Left renal cortex interstitium (tissue), 4 donors: ENCODE measurements around the gene GATA2. TPM values are rescaled to one million over a fixed set of nuclear protein-coding genes. Genes with fewer than 3 reads are reported as not detected.

Experiments
- DNase-seq, 4 donors: peaks; one replicate each; pipeline ENCODE4 v3.0.0-alpha.2; 2013; ENCODE audit warnings: low read depth in 4 of 4, low spot score in 2 of 4, missing footprints in 1 of 4
- polyA plus RNA-seq, 4 donors: library from polyadenylated mRNA; unstranded; fragments of 120-200 nt; gene quantifications; one replicate each; pipeline ENCODE4 v1.2.1, GENCODE V29; 2013; ENCODE audit not compliant: insufficient read length in 4 of 4

GATA2 gene
- polyA plus RNA-seq, 4 donors, result 40.5 to 58.2 (median 46.3) TPM

DNA sequence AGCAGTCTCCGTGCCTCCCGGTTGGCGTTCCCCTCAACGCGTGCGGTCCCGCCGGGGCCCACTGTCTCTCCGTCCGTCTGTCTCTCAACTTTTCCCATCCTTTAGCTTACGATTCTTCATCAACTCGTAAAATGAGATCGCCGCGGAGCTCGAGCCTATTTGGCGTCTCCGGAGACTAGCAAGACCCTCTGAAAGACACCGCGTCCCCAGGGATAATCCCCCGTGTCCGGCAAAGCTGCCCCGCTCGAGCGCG lies 3.4 kb downstream of the GATA2 start:
- no peak for DNase-seq

DNA sequence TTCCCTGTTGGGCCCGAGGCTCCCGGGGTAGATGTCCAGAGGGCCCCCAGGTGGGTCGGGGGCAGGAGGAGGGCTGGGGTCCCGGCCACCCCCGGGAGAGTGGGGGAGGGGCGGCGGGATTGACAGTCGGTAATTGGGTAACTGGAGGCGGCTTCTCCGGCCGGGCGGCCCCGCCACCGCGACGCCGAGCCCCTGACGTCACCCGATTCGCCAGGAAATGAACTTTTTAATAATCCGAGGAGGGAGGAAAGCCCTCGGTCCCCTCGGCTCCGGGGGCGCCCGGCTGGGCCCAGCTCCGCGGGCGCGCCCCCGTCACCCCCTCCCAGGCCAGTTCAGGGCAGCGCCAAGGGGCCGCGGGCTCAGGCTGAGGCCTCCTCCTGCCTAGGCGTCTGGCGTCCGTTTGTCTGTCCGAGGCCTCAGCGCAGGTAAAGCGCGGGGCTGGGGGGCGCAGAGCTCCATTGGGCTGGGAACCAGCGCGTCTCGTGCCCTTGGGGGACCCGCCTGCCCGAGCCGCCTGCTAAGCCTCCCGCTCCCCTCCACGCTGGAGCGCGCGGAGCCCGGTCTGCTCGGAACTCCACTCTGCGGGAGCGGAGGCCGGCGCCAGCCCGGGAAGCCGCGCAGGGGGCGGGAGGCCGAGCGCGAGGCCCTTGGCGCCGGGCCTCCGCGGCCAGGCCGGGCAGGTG lies 3.9 kb downstream of the GATA2 start:
- no peak for DNase-seq

DNA sequence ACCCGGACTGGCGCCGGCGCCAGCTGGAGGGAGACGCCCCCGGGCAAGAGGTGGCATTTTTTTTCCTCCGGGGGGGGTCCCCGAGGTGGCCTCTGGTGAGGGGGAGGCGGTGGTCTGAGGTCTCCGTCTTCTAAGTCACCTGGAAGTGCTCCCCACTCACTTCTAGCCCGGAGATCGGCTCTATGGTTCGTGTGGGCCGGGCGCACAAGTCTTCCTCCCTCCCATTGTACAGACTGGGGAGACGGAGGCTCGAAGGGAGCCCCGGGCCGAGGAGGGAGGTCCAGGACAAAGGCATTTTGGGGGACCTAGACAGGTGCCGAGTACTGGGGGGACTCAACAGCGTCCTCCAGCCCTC lies 4.4 kb downstream of the GATA2 start:
- no peak for DNase-seq

DNA sequence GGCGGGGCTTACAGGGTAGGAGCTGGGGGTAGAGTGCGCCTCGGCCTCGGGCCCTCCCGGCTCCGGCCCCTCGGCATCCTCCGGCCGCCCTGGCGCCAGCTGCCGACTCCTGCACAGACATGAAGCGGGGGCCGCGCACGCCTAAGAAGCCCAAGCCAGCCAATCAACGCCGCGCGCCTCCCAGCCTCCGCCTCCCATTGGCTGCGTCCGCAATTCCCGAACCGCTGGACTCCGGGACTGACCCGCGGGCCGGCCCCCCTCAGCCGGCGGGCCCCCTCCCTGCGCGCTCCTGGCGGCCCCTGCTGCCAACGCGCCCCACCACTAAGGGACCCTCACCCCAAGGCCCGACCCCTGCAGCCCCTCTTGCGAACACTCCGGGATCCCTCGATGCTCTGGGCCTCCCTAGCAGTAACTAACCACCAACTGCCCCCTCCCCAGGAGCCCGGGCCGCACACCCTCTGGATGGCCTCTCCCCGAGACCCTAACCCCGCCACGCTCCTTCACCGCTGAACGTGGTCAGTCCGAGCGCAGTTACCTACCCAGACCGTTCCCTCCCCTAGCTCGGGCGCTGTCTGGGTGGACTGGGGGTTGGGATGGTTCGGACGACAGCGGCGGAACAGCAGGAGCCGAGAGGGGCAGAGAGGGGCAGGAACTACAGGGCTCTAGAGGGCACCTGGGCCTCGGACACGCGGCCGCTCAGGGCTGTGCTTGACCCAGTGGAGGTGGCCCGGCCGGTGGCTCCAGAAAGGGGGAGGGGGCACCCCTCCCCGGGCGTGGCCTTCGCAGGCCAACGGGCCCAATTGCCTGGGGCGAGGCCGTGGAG lies 5.0 kb downstream of the GATA2 start:
- peak in 1 of 4 donors; percentile 80 for DNase-seq

DNA sequence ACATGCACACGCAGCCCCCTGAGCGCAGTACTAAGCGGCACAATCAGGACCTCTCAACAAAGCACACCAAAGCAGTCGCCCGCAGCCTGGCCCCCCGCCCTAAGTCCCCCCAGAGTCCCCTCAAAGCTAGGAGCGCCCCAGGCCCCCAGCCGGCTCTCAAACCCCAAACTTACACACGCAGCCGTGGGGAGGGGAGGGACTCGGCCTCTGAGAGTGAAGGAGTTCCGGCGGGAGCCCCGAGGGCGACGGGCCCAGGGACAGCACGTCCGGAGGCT lies 5.5 kb downstream of the GATA2 start:
- no peak for DNase-seq

DNA sequence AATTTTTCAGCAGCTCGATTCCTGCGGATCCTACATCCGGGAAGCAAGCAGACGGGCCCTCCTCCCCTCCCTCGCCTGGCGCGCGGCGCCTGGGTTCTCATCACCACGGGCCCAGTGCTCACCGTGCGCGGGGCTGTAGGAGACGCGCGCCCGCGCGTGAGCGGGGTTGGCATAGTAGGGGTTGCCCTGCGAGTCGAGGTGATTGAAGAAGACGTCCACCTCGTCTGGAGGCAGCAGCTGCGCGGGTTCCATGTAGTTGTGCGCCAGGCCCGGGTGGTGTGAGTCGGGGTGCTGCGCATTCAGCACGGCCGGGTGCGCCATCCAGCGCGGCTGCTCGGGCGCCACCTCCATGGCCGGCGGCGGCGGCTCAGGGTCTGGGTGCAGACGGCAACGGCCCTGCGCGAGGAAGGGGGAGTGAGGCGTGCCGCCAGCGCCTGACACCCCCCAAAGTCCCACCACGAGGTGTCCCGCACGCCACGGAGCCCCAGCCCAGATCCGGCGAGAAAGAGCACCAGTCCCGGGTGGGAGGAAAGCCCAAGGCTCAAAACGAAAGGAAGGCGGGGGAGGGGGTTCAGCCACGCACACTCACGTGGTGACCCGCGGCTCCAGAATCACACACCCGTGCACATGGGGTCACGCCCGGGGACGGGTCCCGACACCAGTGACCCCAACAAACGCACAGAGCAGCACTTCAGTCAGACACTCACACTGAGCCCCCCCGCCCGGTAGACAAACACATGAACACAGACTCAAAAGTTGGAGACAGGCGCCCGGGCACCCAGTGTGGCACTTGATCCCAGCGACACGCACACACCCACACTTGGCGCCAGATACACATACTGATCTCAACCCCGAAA lies 6.1 kb downstream of the GATA2 start:
- no peak for DNase-seq

DNA sequence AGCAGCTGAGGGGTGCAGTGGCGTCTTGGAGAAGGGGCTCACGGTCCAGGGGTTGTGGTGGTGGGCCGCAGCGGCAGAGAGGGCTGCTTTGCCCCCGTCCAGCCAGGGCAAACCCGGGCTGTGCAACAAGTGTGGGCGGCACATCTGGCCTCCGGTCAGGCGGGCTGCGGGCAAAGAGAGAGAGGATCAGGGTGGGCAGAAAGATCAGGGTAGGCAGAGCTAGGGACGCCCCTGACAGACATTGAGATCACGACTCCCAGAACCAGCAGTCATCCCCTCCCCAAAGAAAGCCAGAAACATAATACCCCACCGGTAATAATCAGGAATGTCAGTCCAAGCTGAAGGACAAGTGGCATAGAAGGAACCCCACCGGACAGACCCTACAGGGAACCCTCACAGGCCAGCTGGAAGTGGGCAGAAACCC lies 6.8 kb downstream of the GATA2 start:
- no peak for DNase-seq

DNA sequence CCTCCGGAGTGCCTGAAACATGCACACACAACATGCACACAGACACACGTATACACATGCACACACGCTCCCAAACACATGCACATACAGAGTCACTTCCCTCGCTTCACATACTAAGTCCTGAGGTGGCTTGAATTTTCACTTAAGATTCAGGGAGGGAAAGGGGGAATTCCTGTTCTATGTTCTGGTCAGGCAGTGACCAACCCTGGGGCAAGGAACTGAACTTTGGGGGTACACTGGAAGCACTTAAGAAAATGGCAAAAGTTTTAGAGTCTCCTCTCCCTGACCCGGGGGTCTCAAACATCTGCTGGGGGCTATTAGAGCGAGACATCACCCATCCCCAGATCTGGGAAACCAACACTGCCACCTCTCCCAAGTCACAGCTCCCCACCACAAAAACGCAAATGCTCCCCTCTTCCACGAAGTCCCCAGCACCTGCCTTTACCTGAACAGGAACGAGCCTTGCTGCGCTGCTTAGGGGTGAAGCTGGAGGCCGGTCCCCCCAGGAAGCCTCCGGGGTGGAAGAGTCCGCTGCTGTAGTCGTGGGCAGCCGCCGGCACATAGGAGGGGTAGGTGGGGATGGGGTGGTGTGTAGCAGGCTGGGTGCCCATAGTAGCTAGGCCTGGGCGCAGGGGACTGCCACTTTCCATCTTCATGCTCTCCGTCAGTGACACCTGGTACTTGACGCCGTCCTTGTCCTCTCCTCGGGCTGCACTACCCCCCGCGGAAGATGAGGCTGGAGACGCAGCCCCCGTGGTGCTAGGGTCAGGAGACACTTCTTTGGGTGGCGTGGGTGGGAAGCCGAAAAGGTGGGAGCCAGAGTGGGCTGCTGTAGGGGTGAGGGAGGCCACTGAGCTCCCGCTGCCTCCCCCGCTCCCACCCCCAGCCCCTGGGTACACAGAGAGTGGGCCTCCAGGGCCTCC lies 7.5 kb downstream of the GATA2 start:
- DNase-seq, result no peak

DNA sequence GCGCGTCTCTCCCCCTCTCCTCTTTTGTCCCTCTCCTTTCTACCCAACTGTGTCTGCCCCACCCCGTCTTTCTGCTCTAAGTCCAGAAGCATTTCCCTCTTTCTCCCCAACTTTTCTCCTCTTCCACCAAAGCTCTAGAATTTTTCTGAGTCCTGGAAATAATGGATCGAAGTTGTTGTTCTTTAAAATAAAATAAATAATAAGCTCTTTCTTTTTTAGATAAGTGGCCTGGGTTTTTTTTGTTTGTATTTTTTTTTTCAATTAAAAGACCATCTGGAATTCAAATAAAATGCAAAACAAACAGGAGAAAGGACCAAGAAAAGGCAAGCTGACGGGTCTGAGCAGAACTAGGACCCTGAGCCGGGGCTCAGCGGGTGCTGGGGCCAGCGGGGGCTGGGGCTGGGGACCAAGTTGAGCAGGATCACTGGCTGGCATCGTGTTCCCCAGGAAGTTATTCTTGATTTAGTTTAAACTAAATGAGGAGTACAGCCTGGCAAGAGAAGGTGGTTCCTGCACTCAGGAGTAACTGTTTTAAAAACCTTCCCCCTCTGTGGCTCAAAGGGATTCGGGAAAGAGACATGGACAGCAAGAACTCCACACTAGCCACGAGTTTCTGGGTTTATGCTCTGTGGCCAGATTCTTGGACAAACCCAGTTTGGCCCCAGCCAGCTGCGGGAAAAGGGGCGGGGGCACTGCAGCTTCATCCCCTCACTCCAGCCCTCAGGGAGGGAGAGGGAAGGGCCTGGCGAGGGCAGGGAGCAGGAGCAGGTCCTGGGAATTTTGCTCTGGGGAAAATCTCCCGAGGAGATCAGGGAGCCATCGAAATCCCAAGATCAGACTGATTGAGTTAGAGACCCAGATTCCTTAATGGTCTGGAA lies 8.4 kb downstream of the GATA2 start:
- no peak for DNase-seq

DNA sequence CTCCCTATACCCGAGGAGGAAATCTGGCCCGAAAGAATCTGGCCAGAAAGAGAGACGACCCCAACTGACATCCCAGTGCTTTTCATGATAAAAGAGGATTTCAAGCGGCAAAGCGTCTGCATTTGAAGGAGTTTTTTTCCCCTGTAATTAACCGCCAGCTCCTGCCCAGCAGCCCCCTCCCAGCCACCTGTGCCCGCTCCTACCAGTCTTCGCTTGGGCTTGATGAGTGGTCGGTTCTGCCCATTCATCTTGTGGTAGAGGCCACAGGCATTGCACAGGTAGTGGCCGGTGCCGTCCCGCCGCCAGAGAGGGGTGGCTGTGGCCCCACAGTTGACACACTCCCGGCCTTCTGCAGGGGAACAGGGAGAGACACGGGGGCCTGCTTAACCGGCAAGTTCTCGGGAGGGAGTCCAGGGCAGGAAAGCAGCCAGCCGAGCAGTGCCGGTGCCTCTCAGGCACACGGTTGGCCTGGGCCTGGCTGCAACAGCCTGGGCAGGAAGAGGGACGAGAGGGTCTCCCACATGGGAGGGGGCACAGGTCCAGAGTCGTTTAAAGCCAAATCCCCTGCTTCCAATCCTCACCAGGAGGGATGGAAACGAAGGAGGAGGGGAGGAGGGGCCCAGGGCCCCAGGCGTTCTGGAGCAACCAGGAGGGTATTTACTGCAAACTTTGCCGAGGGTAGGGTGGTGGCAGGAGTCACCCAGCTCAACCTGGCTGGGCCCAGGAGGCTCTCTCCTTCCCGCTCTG lies 9.2 kb downstream of the GATA2 start:
- no peak for DNase-seq

DNA sequence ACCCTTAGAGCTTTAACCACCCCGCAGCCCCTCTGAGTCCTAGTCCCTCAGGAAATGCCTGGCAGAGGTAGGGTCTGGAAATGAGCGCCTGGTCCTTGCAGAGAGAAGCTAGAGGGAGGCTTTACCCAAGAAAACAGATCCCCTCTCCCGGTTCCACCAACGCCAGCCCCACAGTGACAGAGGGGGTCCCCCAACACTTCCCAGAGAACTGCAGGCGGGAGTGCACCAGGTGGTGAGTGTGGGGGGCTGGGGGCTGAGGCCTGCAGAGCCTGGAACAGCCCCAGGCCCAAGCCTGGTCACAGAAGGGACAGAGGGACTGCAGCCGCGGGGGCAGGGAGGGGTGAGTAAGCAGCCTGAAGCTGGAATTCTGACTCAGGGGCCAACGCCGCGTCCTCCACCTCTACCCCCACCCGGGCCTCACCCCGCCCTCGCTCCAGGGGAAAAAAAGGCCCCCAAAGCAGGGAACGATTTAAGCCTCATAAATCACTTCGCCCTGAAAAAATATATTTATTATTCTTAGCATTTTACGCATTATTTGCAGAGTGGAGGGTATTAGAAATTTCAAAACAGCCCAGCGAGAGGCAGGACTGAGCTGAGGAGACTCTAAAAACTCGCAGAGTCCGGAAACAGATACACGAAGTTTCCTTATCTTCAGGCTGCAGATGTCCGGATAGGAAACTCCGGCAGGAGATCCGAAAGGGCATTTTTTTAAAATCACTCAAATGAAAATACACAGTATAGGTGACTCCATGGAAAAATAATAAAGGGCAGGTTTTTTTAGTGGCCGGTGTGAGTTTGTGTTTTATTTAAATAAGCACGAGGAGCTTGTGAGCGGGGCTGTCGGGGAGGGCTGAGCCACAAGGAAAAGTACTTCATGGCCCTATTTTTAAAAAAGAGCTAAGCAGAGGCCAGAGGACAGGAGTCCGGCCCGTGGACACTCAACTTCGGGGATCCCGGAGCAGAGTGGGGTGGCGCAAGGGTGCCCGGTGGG lies 10.0 kb downstream of the GATA2 start:
- DNase-seq, result no peak

DNA sequence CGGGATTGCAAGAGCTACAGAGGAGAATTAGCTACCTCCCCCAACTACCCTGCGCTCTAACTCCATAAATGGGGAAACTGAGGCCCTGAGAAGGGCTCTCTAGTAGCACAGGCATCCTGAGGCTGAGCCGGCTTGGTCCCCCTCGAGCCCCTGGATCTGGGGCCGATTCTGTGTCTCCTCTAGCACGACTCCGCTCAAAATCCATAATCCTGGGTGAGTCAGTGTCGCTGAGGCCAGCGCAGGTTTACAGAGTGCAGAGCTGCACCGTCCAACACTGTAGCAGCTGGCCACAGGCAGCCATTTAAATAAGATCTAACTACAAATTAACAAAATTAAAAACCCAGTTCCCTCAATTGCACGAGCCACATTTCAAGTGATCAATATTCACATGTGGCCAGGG lies 10.8 kb downstream of the GATA2 start:
- no peak for DNase-seq

DNA sequence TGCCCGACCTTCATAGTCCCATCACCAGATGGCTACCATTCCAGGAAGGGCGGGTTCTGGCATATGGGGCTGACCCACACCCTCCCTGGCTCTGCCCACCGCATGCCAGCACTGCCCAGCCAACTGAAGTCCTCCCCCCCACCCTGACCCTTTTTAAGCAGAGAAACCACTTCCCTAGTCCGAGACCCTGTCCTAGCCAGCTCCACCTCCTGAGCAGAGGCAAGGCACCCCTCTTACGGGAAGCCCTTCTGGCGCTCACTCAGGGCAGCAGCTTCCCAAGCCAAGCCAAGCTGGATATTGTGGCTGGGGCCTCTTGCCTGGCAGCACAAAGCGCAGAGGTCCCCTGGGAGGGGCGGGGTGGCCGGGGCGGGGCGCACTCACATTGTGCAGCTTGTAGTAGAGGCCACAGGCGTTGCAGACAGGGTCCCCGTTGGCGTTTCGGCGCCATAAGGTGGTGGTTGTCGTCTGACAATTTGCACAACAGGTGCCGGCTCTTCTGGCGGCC lies 11.5 kb downstream of the GATA2 start:
- DNase-seq, result no peak

DNA sequence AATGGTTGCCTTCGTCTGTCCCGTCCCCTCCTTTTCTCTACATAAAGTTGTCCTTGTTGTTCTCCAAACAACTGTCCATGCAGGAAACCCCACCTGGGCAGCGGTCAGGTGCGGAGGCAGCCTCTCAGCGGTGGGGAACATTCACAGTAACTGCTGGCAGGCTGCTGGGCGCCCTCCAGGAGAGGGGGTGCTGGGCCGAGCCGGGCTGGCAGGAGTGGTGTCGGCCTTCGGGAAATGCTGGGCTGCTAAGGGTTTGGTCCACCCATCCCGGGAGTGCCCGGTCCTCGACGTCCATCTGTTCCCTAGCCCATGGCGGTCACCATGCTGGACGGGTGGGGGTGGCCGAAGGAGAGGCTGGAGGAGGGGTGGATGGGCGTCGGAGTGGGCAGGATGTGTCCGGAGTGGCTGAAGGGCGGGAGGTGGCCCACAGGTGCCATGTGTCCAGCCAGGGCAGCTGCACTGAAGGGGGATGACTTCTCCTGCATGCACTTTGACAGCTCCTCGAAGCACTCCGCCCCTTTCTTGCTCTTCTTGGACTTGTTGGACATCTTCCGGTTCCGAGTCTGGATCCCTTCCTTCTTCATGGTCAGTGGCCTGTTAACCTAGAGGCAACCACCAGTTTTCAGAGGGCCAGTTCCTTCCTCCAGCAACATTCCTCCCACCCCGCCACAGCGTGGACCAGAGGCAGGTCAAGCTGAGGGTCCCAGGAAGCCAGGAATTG lies 12.1 kb downstream of the GATA2 start:
- no peak for DNase-seq

DNA sequence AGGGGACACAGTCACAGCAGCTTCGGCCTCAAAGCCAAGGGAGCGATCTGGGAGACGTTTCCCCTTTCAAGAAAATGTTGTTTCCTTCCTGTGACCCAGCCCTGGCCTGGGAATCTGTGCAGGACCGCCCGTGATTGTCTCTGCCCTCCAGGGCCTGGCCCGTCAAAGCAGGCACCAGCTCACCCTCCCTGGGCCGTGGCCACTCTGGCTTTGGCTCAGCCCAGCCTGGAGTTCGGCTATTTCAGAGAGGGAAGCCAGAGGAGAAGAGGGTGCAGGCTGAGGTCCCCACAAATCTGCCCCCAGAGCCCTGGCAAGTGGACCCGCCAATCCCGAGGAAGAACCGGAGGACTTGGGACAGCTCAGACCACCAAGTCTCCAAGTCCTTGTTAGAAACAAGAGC lies 12.7 kb downstream of the GATA2 start:
- DNase-seq, result no peak

DNA sequence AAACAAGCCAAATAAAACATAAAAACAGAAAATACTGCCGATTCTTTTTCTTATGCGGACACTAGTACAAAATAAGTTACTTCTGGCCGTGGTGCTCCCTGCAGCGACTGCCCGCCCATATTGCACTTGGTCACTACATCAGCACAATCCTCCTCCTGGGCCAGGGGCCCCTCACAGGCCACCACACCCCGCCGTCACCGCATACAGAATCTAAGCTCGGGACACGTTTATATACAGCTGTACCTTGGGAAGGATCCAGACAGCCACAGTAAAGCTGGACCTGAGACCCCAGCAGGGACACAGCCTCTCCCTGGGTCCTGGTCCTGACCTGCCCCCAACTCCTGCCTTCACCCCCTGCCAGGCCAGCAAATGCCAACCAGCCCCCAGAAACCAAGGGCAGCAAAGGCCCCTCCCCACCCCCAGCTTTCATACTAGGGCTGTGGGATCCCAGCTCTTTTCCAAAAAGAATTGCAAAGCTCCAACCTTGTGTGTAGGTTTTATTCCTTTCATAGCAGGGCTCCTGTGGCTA lies 13.4 kb downstream of the GATA2 start:
- no peak for DNase-seq
